ENCODE measurements around the gene FOXK1. TPM values are rescaled to one million over a fixed set of nuclear protein-coding genes. Genes with fewer than 3 reads are reported as not detected.

The FOXK1 gene
- total and polyA plus RNA-seq, 9 of the 15 experiments (the other 6 are each of a cell fraction or from before 2014, with no cell fraction given) = 0.32 to 45.5 (median 8.1) TPM

- 71% methylated on average over 26 of the region's 38 CpGs for WGBS (ENCODE audit: insufficient coverage, low coverage, missing lambda C conversion rate)
- ATAC-seq (peak; percentile 43; the same call in 1 of the 3 replicates), DNase-seq (ENCODE audit: extremely low read depth in 1 of 4, low spot score in 3 of 4) (no peak), FAIRE-seq (no peak)
- Histone ChIP-seq H3K4me3 (no peak overlapping the region), H2AFZ (ENCODE audit: low read depth, low read length) (no peak overlapping the region), H3K27ac (ENCODE audit: extremely low read depth, low read depth, low read length) (no peak overlapping the region), H3K4me2 (ENCODE audit: insufficient read depth, low read length) (no peak overlapping the region), H3K27me3 (ENCODE audit: control insufficient read depth in 2 of 2, insufficient read depth in 2 of 2, low read length in 2 of 2) (no peaks in the 10 kb centered on the region), H4K20me1 (replicated peaks; ENCODE audit: control insufficient read depth, insufficient read depth, low read length) (no peaks in the 10 kb centered on the region), H3K9me1 (ENCODE audit: control insufficient read depth, insufficient read depth, low read length) (no peaks in the 10 kb centered on the region), H3K4me1 (replicated peaks in 1 of 2; ENCODE audit: control insufficient read depth in 2 of 2, insufficient read depth in 2 of 2, low read length in 2 of 2) (peaks cover 0 to 46% of the 10 kb centered on the region in 2 experiments; a peak in 2 of 5 replicates), H3K9me3 (replicated peaks; ENCODE audit: control insufficient read depth, insufficient read depth, low read depth, low read length) (no peaks in the 10 kb centered on the region), H3K79me2 (ENCODE audit: control insufficient read depth, insufficient read depth, low read length) (no peaks in the 10 kb centered on the region), H3K9ac (ENCODE audit: insufficient read depth in 1 of 2, low read depth in 2 of 2, low read length in 2 of 2) (no peak overlapping the region; a peak in 1 of 4 replicates), H3K36me3 (ENCODE audit: control insufficient read depth, insufficient read depth, low read length) (no peaks in the 10 kb centered on the region)
- in situ Hi-C loops (cut with MboI) = no loop called here
- ChIA-PET POLR2A (interaction anchor here (0.6 to 0.9 kb wide), 4 partner anchors 55 to 283 kb away, joined by 3 read pairs; no protein-coding TSS in a partner anchor), CTCF (ENCODE audit: low intra/inter-chr PET ratio) (no interaction called here)
- intact Hi-C loops (cut with micrococcal nuclease) = no loop called here
- no TSS peak for BruUV-seq (replicated peaks)
- TF ChIP-seq SPI1 (IDR thresholded peaks at IDR 0.05; ENCODE audit: borderline replicate concordance, low read depth, low read length) = no peak
- TF ChIP-seq ZNF12 (CRISPR knock-in tag; IDR thresholded peaks at IDR 0.05) = no peak
- no peak for TF ChIP-seq EP400 (IDR thresholded peaks at IDR 0.05)
- TF ChIP-seq ZBTB7A (IDR thresholded peaks at IDR 0.05; ENCODE audit: borderline replicate concordance, control insufficient read depth, low read depth, low read length) = 0 out of 2 replicates have a peak, but pooled peaks have one; percentile 17
- 0 out of 6 replicates have a peak, but pooled peaks of 2 of the 3 experiments have one; percentile 12 to 15 for TF ChIP-seq CTCF (IDR thresholded peaks at IDR 0.05 in 2 of 3, conservative IDR thresholded peaks at IDR 0.05 in 1 of 3; ENCODE audit: insufficient read depth in 2 of 3, low read depth in 1 of 3, low read length in 3 of 3)
Measured at GRCh38 chr7:4815609-4816418, 133.7 kb downstream of the FOXK1 start.

All from K562 (cell line).